MM.1S (cell line): Measurements from ENCODE around the gene SENP1.

Experiments used
- DNase-seq: peaks from one replicate; pipeline ENCODE4 v3.0.0-alpha.2; 2015
- H2AFZ ChIP-seq: fragments of 300-600 bp; sonication (generic); 2 replicates; pipeline ENCODE4 v1.6.0; 2016; ENCODE audit warnings: antibody characterized with exemption, low read length
- H3F3A ChIP-seq: fragments of 300-600 bp; sonication (generic); 2 replicates; pipeline ENCODE4 v1.6.1; 2016; ENCODE audit warnings: mild to moderate bottlenecking, antibody characterized with exemption, low read length, moderate library complexity, mixed read lengths; ENCODE audit not compliant: insufficient read depth
- H3K27ac ChIP-seq: fragments of 300-600 bp; sonication (generic); 2 replicates; pipeline ENCODE4 v1.5.1; 2016; ENCODE audit warnings: mild to moderate bottlenecking, low read length
- H3K27me3 ChIP-seq: fragments of 300-600 bp; sonication (generic); replicated peaks from 2 replicates; pipeline ENCODE4 v1.6.0; 2016; ENCODE audit warnings: low read length; ENCODE audit not compliant: insufficient read depth
- H3K36me3 ChIP-seq: fragments of 300-600 bp; sonication (generic); replicated peaks from 2 replicates; pipeline ENCODE4 v1.6.1; 2016; ENCODE audit warnings: mild to moderate bottlenecking, low read length, mixed read lengths; ENCODE audit not compliant: insufficient read depth
- H3K4me1 ChIP-seq: fragments of 300-600 bp; sonication (generic); 2 replicates; pipeline ENCODE4 v1.6.1; 2016; ENCODE audit warnings: low read length, mixed read lengths
- H3K4me2 ChIP-seq: fragments of 300-600 bp; sonication (generic); 2 replicates; pipeline ENCODE4 v1.6.0; 2016; ENCODE audit warnings: low read depth, low read length
- H3K4me3 ChIP-seq: fragments of 300-600 bp; sonication (generic); 2 replicates; pipeline ENCODE4 v1.5.1; 2016; ENCODE audit warnings: low read length, mixed read lengths
- H3K79me2 ChIP-seq: fragments of 300-600 bp; sonication (generic); 2 replicates; pipeline ENCODE4 v1.6.1; 2016; ENCODE audit warnings: mixed run types, low read length, mixed read lengths
- H3K9ac ChIP-seq: fragments of 300-600 bp; sonication (generic); 2 replicates; pipeline ENCODE4 v1.6.1; 2016; ENCODE audit warnings: low read length, mixed read lengths
- H3K9me2 ChIP-seq: fragments of 300-600 bp; sonication (generic); replicated peaks from 2 replicates; pipeline ENCODE4 v1.6.1; 2016; ENCODE audit warnings: mild to moderate bottlenecking, low read length, mixed read lengths; ENCODE audit not compliant: insufficient read depth
- H3K9me3 ChIP-seq: fragments of 300-600 bp; sonication (generic); replicated peaks from 2 replicates; pipeline ENCODE4 v1.6.1; 2016; ENCODE audit warnings: mild to moderate bottlenecking, low read length, mixed read lengths; ENCODE audit not compliant: insufficient read depth
- H4K20me1 ChIP-seq: fragments of 300-600 bp; sonication (generic); 2 replicates; pipeline ENCODE4 v1.6.1; 2016; ENCODE audit warnings: mild to moderate bottlenecking, low read length, moderate library complexity, mixed read lengths; ENCODE audit not compliant: insufficient read depth
- EZH2 ChIP-seq: fragments of 300-600 bp; sonication (generic); optimal IDR thresholded peaks from 2 replicates; pipeline ENCODE3; 2017; ENCODE audit warnings: low read depth, mild to moderate bottlenecking, antibody characterized with exemption, low read length, mixed read lengths
- EZH2phosphoT487 ChIP-seq: fragments of 300-600 bp; sonication (generic); IDR thresholded peaks from 2 replicates; pipeline ENCODE4 v1.6.1; 2018; ENCODE audit warnings: antibody characterized with exemption, low read length
- TF ChIP-seq, protein P1 (sequence below): fragments of 300-600 bp; sonication (generic); IDR thresholded peaks from 2 replicates; pipeline ENCODE4 v1.5.1; 2016; ENCODE audit warnings: antibody characterized with exemption, low read length, mixed read lengths

SENP1 gene

DNA sequence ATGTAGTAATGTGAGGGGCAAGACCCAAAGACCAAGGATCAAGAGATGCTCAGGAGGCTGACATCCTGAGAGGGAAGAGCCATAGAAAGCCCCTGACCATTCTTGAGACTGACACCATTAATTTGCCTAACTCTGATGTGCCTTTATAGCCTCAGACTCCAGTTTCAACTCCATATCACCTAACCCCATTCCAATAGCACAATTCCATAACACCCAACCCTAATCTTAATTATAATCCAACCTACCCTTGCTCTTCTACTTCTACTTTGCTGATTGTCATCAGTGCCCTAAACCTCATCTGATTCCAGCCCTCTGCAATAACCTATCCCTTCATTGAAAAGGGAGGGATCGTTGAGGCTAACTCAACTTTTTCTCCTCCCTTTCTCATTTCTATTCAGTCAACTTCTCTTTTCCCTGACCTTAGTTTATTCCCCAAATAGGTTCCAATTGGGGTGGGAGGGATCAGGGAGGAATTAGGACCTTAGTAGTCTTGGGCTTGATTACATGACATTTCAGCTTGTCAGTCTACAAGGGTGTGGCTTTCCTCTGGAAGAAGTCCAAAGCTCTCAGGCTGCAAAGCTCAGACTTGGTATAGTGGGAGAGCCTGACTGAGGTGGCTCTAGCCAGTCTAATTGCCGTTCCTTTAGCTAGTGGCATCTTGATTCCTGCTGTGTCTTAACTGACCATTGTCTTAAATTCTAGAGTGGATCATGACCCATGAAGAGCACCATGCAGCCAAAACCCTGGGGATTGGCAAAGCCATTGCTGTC is 16.4 kb upstream of the SENP1 start:
- H3K4me2 ChIP-seq = no peak overlapping the region
- no peak for DNase-seq
- no peak overlapping the region for H2AFZ ChIP-seq
- H3K9me3 ChIP-seq = no peaks in the 10 kb centered on the region
- TF ChIP-seq, protein P1, sequence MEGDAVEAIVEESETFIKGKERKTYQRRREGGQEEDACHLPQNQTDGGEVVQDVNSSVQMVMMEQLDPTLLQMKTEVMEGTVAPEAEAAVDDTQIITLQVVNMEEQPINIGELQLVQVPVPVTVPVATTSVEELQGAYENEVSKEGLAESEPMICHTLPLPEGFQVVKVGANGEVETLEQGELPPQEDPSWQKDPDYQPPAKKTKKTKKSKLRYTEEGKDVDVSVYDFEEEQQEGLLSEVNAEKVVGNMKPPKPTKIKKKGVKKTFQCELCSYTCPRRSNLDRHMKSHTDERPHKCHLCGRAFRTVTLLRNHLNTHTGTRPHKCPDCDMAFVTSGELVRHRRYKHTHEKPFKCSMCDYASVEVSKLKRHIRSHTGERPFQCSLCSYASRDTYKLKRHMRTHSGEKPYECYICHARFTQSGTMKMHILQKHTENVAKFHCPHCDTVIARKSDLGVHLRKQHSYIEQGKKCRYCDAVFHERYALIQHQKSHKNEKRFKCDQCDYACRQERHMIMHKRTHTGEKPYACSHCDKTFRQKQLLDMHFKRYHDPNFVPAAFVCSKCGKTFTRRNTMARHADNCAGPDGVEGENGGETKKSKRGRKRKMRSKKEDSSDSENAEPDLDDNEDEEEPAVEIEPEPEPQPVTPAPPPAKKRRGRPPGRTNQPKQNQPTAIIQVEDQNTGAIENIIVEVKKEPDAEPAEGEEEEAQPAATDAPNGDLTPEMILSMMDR = no peak
- TF ChIP-seq EZH2 = no peak
- H3K9ac ChIP-seq = no peak overlapping the region
- peaks cover 14% of the 10 kb centered on the region for H3K4me1 ChIP-seq
- no peaks in the 10 kb centered on the region for H3K27me3 ChIP-seq
- H3K27ac ChIP-seq = no peak overlapping the region
- no peaks in the 10 kb centered on the region for H3K9me2 ChIP-seq
- no peak overlapping the region for H3K4me3 ChIP-seq
- peaks cover 4% of the 10 kb centered on the region; the same call in 1 of the 2 replicates for H3F3A ChIP-seq
- H3K79me2 ChIP-seq = peaks cover 41% of the 10 kb centered on the region
- 0 out of 2 replicates have a peak, but pooled peaks cover 4% of the 10 kb centered on the region for H3K36me3 ChIP-seq
- no peaks in the 10 kb centered on the region for H4K20me1 ChIP-seq

- Histone ChIP-seq H3K4me1 (peaks cover 10% of the 10 kb centered on the region; the same call in 1 of the 2 replicates), H3K4me2 (no peak overlapping the region), H3K9me2 (no peaks in the 10 kb centered on the region), H4K20me1 (no peaks in the 10 kb centered on the region), H3K27me3 (no peaks in the 10 kb centered on the region), H3K9me3 (no peaks in the 10 kb centered on the region), H3K36me3 (0 out of 2 replicates have a peak, but pooled peaks cover 4% of the 10 kb centered on the region), H3K9ac (no peak overlapping the region), H3K79me2 (peaks cover 39% of the 10 kb centered on the region), H3K27ac (no peak overlapping the region), H3K4me3 (no peak overlapping the region), H3F3A (peaks cover 4% of the 10 kb centered on the region; the same call in 1 of the 2 replicates), H2AFZ (no peak overlapping the region)
- no peak for DNase-seq
- TF ChIP-seq EZH2 = no peak
- no peak for TF ChIP-seq EZH2phosphoT487
- TF ChIP-seq, protein P1 = no peak
Observed at GRCh38 chr12:48121522-48121921, 15.6 kb upstream of the SENP1 start.

GRCh38 chr12:48119834-48120195 is 13.9 kb upstream of the SENP1 start:
- no peaks in the 10 kb centered on the region for H4K20me1 ChIP-seq
- no peaks in the 10 kb centered on the region for H3K27me3 ChIP-seq
- peak overlapping the region; percentile 64 for H2AFZ ChIP-seq
- peaks cover 4% of the 10 kb centered on the region; the same call in 1 of the 2 replicates for H3F3A ChIP-seq
- H3K9me3 ChIP-seq = no peaks in the 10 kb centered on the region
- no peak for DNase-seq
- no peaks in the 10 kb centered on the region for H3K9me2 ChIP-seq
- H3K27ac ChIP-seq = no peak overlapping the region
- H3K9ac ChIP-seq = peak overlapping the region; percentile 58
- TF ChIP-seq, protein P1 = no peak
- TF ChIP-seq EZH2phosphoT487 = no peak
- TF ChIP-seq EZH2 = no peak
- peaks cover 10% of the 10 kb centered on the region; the same call in 1 of the 2 replicates for H3K4me1 ChIP-seq
- H3K4me3 ChIP-seq = peak overlapping the region; percentile 86
- H3K36me3 ChIP-seq = 0 out of 2 replicates have a peak, but pooled peaks cover 4% of the 10 kb centered on the region
- peaks cover 37% of the 10 kb centered on the region for H3K79me2 ChIP-seq
- peak overlapping the region; percentile 90 for H3K4me2 ChIP-seq
